HG03432 (cell line): ENCODE data around the gene TSPAN10.
A peak's percentile ranks its signal among the peaks of the same experiment; 100 is the strongest.

Experiments used
- ATAC-seq: cut with Tn5 transposase; IDR thresholded peaks from one replicate; pipeline ENCODE4 v1.9.1; 2021; ENCODE audit warnings: mild to moderate bottlenecking, moderate library complexity; ENCODE audit not compliant: unreplicated experiment

Gene TSPAN10

DNA sequence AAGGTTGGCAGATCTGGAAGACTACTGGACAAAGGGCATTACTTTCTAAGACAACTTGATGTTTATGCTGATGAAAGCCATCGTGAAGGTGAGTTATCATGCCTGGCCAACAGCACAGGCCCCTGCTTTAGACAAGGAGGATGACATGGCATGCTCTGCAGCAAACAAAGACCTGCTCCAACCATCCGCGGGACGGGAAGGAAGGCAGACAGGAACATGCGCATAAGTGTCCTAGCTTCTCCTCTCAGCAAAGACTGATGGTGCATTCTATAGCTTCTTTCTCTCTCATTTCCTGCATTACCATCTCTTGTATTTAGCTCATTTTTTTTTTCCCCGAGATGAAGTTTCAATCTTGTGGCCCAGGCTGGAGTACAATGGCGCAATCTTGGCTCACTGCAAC is 5.5 kb upstream of the TSPAN10 start:
- ATAC-seq = no peak

- no peak for ATAC-seq
Observed at GRCh38 chr17:81635431-81635830, 1.6 kb upstream of the TSPAN10 start.

- peak; percentile 3 for ATAC-seq
Observed at GRCh38 chr17:81635973-81636504, 957 bp upstream of the TSPAN10 start.

DNA sequence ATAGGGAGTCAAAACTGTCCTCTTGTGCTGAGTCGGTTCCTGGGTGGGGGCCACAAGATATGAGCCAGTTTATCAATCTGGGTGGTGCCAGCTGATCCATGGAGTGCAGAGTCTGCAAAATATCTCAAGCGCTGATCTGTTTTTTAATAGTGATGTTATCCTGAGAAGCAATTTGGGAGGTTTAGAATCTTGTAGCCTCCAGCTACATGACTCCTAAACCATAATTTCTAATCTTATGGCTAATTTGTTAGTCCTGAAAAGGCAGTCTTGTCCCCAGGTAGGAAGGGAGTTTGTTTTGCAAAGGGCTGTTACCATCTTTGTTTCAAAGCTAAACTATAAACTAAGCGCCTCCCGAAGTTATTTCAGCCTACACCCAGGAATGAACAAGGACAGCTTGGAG is 1.7 kb downstream of the TSPAN10 start:
- ATAC-seq = no peak

GRCh38 chr17:81640011-81640410 is 3.0 kb downstream of the TSPAN10 start:
- ATAC-seq = no peak

DNA sequence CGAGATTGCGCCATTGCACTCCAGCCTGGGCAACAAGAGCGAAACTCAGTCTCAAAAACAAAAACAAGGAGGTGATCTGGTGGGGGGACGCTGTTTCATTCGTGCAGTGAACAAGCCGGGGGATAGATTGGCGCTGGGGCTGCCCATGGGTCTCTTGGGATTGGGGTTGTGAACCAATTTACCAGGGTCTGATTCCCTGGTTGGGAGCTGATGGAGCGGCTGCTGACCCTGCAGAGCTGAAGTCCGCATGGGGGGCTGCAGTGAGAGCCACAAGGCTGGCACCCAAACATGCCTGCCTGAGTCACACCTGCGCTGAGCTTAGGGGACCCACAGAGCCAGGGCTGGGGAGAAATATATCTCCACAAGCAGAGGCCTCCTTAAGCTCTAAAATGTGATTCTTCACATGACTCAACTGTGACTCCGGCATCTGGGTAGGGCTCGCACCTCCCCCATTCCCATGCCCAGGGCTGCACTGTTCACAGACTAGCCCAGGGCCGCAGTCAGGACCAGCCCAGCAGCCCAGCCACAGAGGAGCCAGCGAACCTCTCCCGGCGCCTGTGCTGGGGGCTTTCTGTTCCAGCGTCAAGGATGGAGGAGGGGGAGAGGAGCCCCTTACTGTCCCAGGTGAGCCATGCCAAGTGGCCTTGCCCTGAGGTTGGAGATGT is 5.0 kb downstream of the TSPAN10 start:
- no peak for ATAC-seq

- no peak for ATAC-seq
Observed at GRCh38 chr17:81644496-81644895, 7.5 kb downstream of the TSPAN10 start.

DNA sequence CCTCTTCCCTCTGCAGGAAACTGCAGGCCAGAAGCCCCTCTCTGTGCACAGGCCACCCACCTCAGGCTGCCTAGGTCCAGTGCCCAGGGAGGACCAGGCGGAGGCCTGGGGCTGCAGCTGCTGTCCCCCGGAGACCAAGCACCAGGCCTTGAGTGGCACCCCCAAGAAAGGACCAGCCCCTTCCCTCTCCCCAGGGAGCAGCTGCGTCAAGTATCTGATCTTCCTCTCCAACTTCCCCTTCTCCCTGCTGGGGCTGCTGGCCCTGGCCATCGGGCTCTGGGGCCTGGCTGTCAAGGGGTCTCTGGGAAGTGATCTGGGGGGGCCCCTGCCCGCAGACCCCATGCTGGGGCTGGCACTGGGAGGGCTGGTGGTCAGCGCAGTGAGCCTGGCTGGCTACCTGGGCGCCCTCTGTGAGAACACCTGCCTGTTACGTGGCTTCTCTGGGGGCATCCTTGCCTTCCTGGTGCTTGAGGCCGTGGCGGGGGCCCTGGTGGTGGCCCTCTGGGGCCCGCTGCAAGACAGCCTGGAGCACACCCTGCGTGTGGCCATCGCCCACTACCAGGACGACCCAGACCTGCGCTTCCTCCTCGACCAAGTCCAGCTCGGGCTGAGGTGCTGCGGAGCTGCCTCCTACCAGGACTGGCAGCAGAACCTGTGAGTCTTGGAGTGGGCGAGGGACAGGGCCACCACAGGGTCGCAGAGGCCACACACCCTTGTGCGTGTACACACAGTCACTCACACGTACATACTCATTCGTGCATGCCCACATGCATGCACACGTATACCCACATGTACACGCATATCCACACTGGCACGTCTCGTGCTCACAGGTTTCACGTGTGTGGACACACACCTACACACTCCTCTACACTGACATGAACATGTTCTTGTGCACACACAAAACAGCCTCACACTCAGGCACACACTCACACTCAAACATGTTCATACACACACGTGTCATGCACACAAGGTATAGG is 8.3 kb downstream of the TSPAN10 start:
- no peak for ATAC-seq

GRCh38 chr17:81646869-81647600 is 10.0 kb downstream of the TSPAN10 start:
- ATAC-seq = no peak

DNA sequence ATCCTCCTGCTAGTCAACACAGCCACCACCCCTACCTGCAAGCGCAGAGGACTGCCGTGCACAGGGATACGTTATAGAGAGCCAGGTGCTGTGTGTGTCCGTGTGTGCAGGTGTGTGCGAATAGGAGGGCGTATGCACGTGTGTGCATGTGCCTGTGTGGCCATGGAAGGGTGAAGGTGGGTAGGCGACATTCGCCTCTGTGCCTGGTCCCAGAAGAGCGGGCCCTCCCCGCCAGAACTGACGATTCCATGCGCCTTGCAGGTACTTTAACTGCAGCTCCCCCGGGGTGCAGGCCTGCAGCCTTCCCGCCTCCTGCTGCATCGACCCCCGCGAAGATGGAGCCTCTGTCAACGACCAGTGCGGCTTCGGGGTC is 10.6 kb downstream of the TSPAN10 start:
- no peak for ATAC-seq

DNA sequence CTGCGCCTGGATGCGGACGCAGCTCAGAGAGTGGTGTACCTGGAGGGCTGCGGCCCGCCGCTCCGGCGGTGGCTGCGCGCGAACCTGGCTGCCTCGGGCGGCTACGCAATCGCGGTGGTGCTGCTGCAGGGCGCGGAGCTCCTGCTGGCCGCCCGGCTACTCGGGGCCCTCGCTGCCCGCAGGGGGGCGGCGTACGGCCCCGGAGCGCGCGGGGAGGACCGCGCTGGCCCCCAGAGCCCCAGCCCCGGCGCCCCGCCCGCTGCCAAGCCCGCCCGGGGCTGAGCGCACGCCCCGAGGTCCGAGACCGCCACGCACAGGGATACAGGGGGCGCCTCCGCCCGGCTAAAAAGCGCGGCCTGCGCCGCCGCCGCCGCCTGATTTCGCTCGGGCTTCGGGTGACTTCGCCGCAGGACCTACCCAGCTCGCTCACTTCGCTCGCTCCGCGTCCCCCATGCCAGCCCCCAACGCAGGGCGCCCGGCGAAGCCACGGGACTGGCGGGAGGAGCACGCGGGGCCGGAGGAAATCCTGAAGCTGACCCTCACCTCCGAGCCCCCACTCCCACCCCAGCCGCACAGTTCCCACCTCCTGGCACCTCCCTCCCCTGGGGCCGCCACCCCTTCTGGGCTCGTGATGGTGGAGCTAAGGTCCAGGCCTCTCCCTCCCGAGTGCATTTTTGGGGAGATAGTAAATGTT is 11.2 kb downstream of the TSPAN10 start:
- no peak for ATAC-seq

GRCh38 chr17:81648707-81649085 is 11.7 kb downstream of the TSPAN10 start:
- ATAC-seq = no peak

DNA sequence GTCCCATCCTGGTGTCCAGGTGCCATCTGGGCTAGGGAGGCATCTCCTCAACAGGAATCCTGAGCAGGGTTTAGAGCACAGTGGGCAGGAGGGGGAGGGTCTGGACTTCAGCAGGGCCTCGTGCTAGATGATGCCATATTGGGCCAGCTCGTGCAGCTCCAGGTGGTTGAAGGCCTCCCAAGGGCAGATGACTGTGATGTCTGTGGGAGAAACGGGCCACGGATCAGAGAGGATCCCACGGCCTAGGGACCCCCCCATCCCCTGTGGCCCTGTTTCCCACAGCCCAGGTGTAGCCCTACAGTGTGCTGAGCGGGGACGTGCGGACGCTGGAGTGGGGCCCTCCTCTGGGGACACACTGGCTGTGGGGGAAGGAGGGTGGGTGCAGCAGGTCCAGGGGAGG is 14.0 kb downstream of the TSPAN10 start:
- ATAC-seq = no peak

GRCh38 chr17:81651692-81652091 is 14.7 kb downstream of the TSPAN10 start:
- no peak for ATAC-seq

GRCh38 chr17:81652906-81653771 is 16.1 kb downstream of the TSPAN10 start:
- no peak for ATAC-seq

DNA sequence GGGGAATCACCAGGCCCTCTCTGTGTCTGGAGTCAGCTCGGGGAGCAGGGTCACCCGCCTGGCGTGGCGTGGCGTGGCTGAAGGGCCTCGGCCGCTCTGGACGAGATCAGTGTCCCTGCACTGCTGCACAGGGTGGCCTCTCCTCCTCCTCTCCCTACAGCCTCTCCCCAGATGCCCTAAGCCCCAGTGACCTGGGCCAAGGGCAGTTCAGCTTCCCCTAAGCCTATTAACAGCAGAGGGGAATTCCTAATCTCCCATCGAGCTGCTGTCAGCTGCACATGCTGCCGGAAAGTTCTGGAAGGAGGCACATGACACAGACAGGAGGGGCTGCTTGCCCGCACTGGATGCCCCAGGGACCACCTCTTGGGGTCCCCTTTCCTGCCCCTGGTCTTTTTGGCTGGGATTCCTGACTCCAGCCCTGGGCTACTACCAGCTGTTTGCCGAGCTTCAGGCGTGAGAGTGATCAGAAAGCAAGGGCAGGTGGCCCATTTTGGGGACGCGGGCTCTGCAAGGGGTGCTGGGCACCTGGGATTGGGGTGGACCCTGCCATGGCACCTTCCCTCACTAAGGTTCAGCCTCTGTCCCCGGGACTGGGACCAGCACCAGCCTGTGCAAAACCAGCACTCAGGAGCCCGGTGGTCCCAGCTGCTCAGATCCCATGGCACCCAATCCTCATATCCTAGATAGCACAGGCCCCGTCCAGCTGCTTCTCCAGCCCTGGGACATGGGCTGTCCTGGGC is 18.6 kb downstream of the TSPAN10 start:
- ATAC-seq = no peak

DNA sequence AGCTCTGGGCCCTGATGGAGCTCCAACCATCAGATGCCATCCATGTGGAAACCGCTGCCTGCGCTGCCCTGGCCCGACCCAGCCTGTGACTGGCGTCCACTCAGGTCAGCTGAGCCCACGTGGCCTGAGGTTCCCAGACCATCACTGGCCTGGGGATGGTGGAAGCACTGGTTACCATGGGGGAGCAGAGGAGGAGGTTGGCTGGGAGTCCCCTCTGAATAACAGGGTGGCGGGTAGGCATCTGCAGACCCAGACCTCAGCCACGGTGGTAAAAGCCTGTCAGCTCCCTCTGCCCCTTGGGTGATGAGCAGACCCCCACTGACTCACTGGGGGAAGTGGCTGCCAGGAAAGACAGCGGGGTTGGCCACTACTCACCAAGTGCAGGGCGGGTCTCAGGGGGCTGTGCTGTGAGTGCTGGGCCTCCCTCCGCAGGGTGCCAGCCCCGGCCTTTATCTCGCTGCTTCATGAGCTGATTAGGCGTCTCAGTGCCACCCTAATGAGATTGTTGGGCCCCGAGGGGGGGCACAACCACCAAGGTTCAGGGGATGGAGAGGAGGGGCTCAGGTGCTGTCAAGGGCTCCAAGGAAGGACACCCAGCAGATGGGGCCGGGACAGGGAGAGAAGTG is 19.2 kb downstream of the TSPAN10 start, which contains the start of gene PDE6G:
Gene PDE6G (minus strand): TSS at position 425 of the 626 bp plus-strand sequence. CDS start 3,237 bp downstream, outside the sequence.
- ATAC-seq = no peak

DNA sequence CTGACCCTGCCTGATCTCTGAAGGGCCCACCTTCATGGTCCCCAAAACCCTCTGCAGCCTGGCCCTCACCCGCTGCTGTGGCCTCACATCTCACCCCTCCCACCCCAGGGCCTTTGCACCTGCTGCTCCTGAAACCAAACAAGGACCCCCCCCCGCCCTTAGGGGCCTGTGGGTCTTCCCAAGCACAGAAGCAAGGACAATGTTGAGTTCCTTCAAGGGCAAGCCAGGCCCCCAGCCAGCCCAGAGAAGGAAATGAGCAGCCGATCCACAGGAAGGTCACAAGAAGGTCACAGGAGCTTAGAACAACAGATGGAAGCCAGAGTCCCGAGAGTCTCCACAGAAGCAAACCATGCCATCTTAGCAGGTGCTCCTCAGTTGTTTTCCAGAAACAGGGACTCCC is 19.8 kb downstream of the TSPAN10 start:
- no peak for ATAC-seq
